ENCODE results near the gene KRTAP5-8. TPM values are rescaled to one million over a fixed set of nuclear protein-coding genes. Genes with fewer than 3 reads are reported as not detected.
"Not testable (repeated sequence)": the region's sequence is repeated elsewhere in the genome, so short reads cannot be mapped to it uniquely, and the experiment has no call there.

Gene KRTAP5-8
- total RNA-seq, 1 experiment from 2014 or later: not detected

- no peak overlapping the region for H3K4me3 ChIP-seq (ENCODE audit: low read length)
- H3K27ac ChIP-seq (ENCODE audit: low read length): no peak overlapping the region
- H4K20me1 ChIP-seq (ENCODE audit: insufficient read depth, low read depth, low read length): no peaks in the 10 kb centered on the region
- no peaks in the 10 kb centered on the region for H3K36me3 ChIP-seq (ENCODE audit: insufficient read depth, low read length)
- peak; percentile 9 for DNase-seq
- H3K9ac ChIP-seq (ENCODE audit: low read length): no peak overlapping the region
- H3K4me1 ChIP-seq (ENCODE audit: low read length): no peaks in the 10 kb centered on the region
- no peaks in the 10 kb centered on the region for H3K9me3 ChIP-seq (ENCODE audit: low read length)
- H2AFZ ChIP-seq (ENCODE audit: low read length): no peak overlapping the region
- H3K9me2 ChIP-seq (replicated peaks; ENCODE audit: insufficient read depth, low read length): no peaks in the 10 kb centered on the region
- H3K27me3 ChIP-seq (ENCODE audit: low read length): no peaks in the 10 kb centered on the region
- no peak overlapping the region for H3K4me2 ChIP-seq (ENCODE audit: low read depth, low read length, poor library complexity, severe bottlenecking)
- no peaks in the 10 kb centered on the region for H3K79me2 ChIP-seq (ENCODE audit: low read length)
Measured at GRCh38 chr11:71557257-71557656, 19.4 kb downstream of the KRTAP5-8 start.

DNA sequence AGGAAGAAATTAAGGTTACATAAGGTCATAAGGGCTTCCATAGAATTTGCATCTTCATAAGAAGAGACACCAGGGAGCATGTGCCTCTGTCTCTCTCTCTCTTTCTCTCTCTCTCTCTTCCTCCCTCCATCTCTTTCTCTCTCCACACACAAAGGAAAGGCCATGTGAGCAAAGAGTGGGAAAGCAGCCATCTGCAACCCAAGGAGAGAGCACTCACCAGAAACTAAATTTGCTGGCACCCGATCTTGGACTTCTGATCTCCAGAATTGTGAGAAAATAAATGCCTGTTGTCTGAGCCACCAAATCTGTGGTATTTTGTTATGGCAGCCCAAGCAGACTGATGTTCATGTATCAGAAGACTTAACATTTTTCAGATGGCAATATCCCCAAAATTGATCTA, 21.2 kb downstream of the KRTAP5-8 start:
- Histone ChIP-seq H3K36me3 (ENCODE audit: insufficient read depth, low read length) (no peaks in the 10 kb centered on the region), H3K9me3 (ENCODE audit: low read length) (no peaks in the 10 kb centered on the region), H3K4me2 (ENCODE audit: low read depth, low read length, poor library complexity, severe bottlenecking) (no peak overlapping the region), H3K79me2 (ENCODE audit: low read length) (no peaks in the 10 kb centered on the region), H3K9ac (ENCODE audit: low read length) (no peak overlapping the region), H3K4me3 (ENCODE audit: low read length) (no peak overlapping the region), H2AFZ (ENCODE audit: low read length) (no peak overlapping the region), H3K27ac (ENCODE audit: low read length) (no peak overlapping the region), H3K9me2 (replicated peaks; ENCODE audit: insufficient read depth, low read length) (no peaks in the 10 kb centered on the region), H4K20me1 (ENCODE audit: insufficient read depth, low read depth, low read length) (no peaks in the 10 kb centered on the region), H3K4me1 (ENCODE audit: low read length) (no peaks in the 10 kb centered on the region), H3K27me3 (ENCODE audit: low read length) (no peaks in the 10 kb centered on the region)
- DNase-seq: no peak

GRCh38 chr11:71562120-71562519, 24.3 kb downstream of the KRTAP5-8 start:
- H3K9me3 ChIP-seq (ENCODE audit: low read length): no peaks in the 10 kb centered on the region
- H3K4me2 ChIP-seq (ENCODE audit: low read depth, low read length, poor library complexity, severe bottlenecking): no peak overlapping the region
- no peak overlapping the region for H3K4me3 ChIP-seq (ENCODE audit: low read length)
- no peaks in the 10 kb centered on the region for H4K20me1 ChIP-seq (ENCODE audit: insufficient read depth, low read depth, low read length)
- DNase-seq: no peak
- no peaks in the 10 kb centered on the region for H3K36me3 ChIP-seq (ENCODE audit: insufficient read depth, low read length)
- no peak overlapping the region for H2AFZ ChIP-seq (ENCODE audit: low read length)
- no peak overlapping the region for H3K9ac ChIP-seq (ENCODE audit: low read length)
- no peaks in the 10 kb centered on the region for H3K79me2 ChIP-seq (ENCODE audit: low read length)
- H3K9me2 ChIP-seq (replicated peaks; ENCODE audit: insufficient read depth, low read length): no peaks in the 10 kb centered on the region
- no peaks in the 10 kb centered on the region for H3K4me1 ChIP-seq (ENCODE audit: low read length)
- no peaks in the 10 kb centered on the region for H3K27me3 ChIP-seq (ENCODE audit: low read length)
- H3K27ac ChIP-seq (ENCODE audit: low read length): no peak overlapping the region

DNA sequence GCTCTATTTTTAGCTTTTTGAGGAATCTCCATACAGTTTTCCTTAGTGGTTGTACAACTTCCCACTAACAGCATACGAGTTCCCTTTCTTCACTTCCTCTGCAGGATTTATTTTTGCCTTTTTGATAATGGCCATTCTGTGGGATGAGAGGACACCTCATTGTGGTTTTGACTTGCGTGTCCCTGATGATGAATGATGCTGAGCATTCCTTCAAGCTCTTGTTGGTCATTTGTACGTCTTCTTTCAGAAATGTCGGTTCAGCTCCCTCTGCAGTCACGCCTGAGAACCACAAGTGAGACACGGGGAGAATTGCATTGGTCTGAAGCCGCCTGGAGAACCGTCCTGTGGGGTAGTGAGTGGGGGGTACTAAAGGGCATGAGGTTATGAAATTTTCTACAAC, 25.6 kb downstream of the KRTAP5-8 start:
- H3K4me1 ChIP-seq (ENCODE audit: low read length): no peaks in the 10 kb centered on the region
- no peaks in the 10 kb centered on the region for H4K20me1 ChIP-seq (ENCODE audit: insufficient read depth, low read depth, low read length)
- DNase-seq: peak; percentile 72
- H3K36me3 ChIP-seq (ENCODE audit: insufficient read depth, low read length): no peaks in the 10 kb centered on the region
- no peaks in the 10 kb centered on the region for H3K9me3 ChIP-seq (ENCODE audit: low read length)
- H3K9me2 ChIP-seq (replicated peaks; ENCODE audit: insufficient read depth, low read length): no peaks in the 10 kb centered on the region
- no peaks in the 10 kb centered on the region for H3K79me2 ChIP-seq (ENCODE audit: low read length)
- H3K4me2 ChIP-seq (ENCODE audit: low read depth, low read length, poor library complexity, severe bottlenecking): no peak overlapping the region
- H3K4me3 ChIP-seq (ENCODE audit: low read length): no peak overlapping the region
- no peak overlapping the region for H2AFZ ChIP-seq (ENCODE audit: low read length)
- H3K27ac ChIP-seq (ENCODE audit: low read length): no peak overlapping the region
- no peak overlapping the region for H3K9ac ChIP-seq (ENCODE audit: low read length)
- no peaks in the 10 kb centered on the region for H3K27me3 ChIP-seq (ENCODE audit: low read length)

GRCh38 chr11:71564430-71564829, 26.6 kb downstream of the KRTAP5-8 start:
- Histone ChIP-seq H4K20me1 (ENCODE audit: insufficient read depth, low read depth, low read length) (no peaks in the 10 kb centered on the region), H3K9ac (ENCODE audit: low read length) (no peak overlapping the region), H3K36me3 (ENCODE audit: insufficient read depth, low read length) (no peaks in the 10 kb centered on the region), H3K27ac (ENCODE audit: low read length) (no peak overlapping the region), H3K9me3 (ENCODE audit: low read length) (no peaks in the 10 kb centered on the region), H2AFZ (ENCODE audit: low read length) (no peak overlapping the region), H3K4me1 (ENCODE audit: low read length) (no peaks in the 10 kb centered on the region), H3K27me3 (ENCODE audit: low read length) (no peaks in the 10 kb centered on the region), H3K79me2 (ENCODE audit: low read length) (no peaks in the 10 kb centered on the region), H3K9me2 (replicated peaks; ENCODE audit: insufficient read depth, low read length) (no peaks in the 10 kb centered on the region), H3K4me2 (ENCODE audit: low read depth, low read length, poor library complexity, severe bottlenecking) (no peak overlapping the region), H3K4me3 (ENCODE audit: low read length) (no peak overlapping the region)
- no peak for DNase-seq

- no peak within 1 kb of the TSS for H3K4me2 ChIP-seq (ENCODE audit: low read depth, low read length, poor library complexity, severe bottlenecking)
- no peak within 1 kb of the TSS for H3K9ac ChIP-seq (ENCODE audit: low read length)
- H4K20me1 ChIP-seq (ENCODE audit: insufficient read depth, low read depth, low read length): no peaks in the 10 kb centered on the region
- H3K4me1 ChIP-seq (ENCODE audit: low read length): no peaks in the 10 kb centered on the region
- no peaks in the 10 kb centered on the region for H3K79me2 ChIP-seq (ENCODE audit: low read length)
- no peaks in the 10 kb centered on the region for H3K27me3 ChIP-seq (ENCODE audit: low read length)
- no peaks in the 10 kb centered on the region for H3K9me2 ChIP-seq (replicated peaks; ENCODE audit: insufficient read depth, low read length)
- no peak within 1 kb of the TSS for H2AFZ ChIP-seq (ENCODE audit: low read length)
- no peak for DNase-seq
- no peak within 1 kb of the TSS for H3K4me3 ChIP-seq (ENCODE audit: low read length)
- H3K27ac ChIP-seq (ENCODE audit: low read length): no peak within 1 kb of the TSS
- H3K9me3 ChIP-seq (ENCODE audit: low read length): no peaks in the 10 kb centered on the region
- no peaks in the 10 kb centered on the region for H3K36me3 ChIP-seq (ENCODE audit: insufficient read depth, low read length)
Measured at GRCh38 chr11:71565263-71565662, 27.4 kb downstream of the KRTAP5-8 start, which contains the start of gene KRTAP5-10. Gene KRTAP5-10 (plus strand): TSS chr11:71565563. CDS start chr11:71565588, 25 bp downstream.

GRCh38 chr11:71566081-71566620, 28.3 kb downstream of the KRTAP5-8 start:
- Histone ChIP-seq H3K9me3 (ENCODE audit: low read length) (no peaks in the 10 kb centered on the region), H3K27me3 (ENCODE audit: low read length) (no peaks in the 10 kb centered on the region), H2AFZ (ENCODE audit: low read length) (no peak overlapping the region), H3K4me2 (ENCODE audit: low read depth, low read length, poor library complexity, severe bottlenecking) (no peak overlapping the region), H3K36me3 (ENCODE audit: insufficient read depth, low read length) (no peaks in the 10 kb centered on the region), H3K27ac (ENCODE audit: low read length) (no peak overlapping the region), H3K4me1 (ENCODE audit: low read length) (no peaks in the 10 kb centered on the region), H3K4me3 (ENCODE audit: low read length) (no peak overlapping the region), H3K79me2 (ENCODE audit: low read length) (no peaks in the 10 kb centered on the region), H3K9me2 (replicated peaks; ENCODE audit: insufficient read depth, low read length) (no peaks in the 10 kb centered on the region), H3K9ac (ENCODE audit: low read length) (no peak overlapping the region), H4K20me1 (ENCODE audit: insufficient read depth, low read depth, low read length) (no peaks in the 10 kb centered on the region)
- DNase-seq: no peak

GRCh38 chr11:71566626-71567599, 29.1 kb downstream of the KRTAP5-8 start:
- H3K36me3 ChIP-seq (ENCODE audit: insufficient read depth, low read length); H3K4me1 ChIP-seq (ENCODE audit: low read length); H2AFZ ChIP-seq (ENCODE audit: low read length); DNase-seq; H3K9me3 ChIP-seq (ENCODE audit: low read length); H3K9ac ChIP-seq (ENCODE audit: low read length); H3K9me2 ChIP-seq (replicated peaks; ENCODE audit: insufficient read depth, low read length); H3K79me2 ChIP-seq (ENCODE audit: low read length); H4K20me1 ChIP-seq (ENCODE audit: insufficient read depth, low read depth, low read length); H3K4me3 ChIP-seq (ENCODE audit: low read length); H3K4me2 ChIP-seq (ENCODE audit: low read depth, low read length, poor library complexity, severe bottlenecking); H3K27ac ChIP-seq (ENCODE audit: low read length); H3K27me3 ChIP-seq (ENCODE audit: low read length): not testable (repeated sequence)
